Activated effector memory CD4-positive, alpha-beta T cell treated with Interleukin-2 at 50 U/mL for 16 hours (primary cell): ENCODE measurements around the gene BTG3.

Source experiments
- DNase-seq: peaks from one replicate; pipeline ENCODE4 v3.0.0-alpha.2; 2020

Gene BTG3

GRCh38 chr21:17583898-17584297 is 28.8 kb downstream of the BTG3 start:
- DNase-seq = no peak

- DNase-seq = no peak
Measured at GRCh38 chr21:17580319-17580718, 32.4 kb downstream of the BTG3 start.

GRCh38 chr21:17578876-17579275 is 33.8 kb downstream of the BTG3 start:
- DNase-seq = no peak

GRCh38 chr21:17578162-17578561 is 34.5 kb downstream of the BTG3 start:
- no peak for DNase-seq

- no peak for DNase-seq
Measured at GRCh38 chr21:17577701-17578100, 35.0 kb downstream of the BTG3 start.

GRCh38 chr21:17576080-17576835 is 36.4 kb downstream of the BTG3 start:
- DNase-seq = no peak

GRCh38 chr21:17575076-17575475 is 37.6 kb downstream of the BTG3 start:
- DNase-seq = no peak

- DNase-seq = no peak
Measured at GRCh38 chr21:17572431-17572830, 40.3 kb downstream of the BTG3 start.

- no peak for DNase-seq
Measured at GRCh38 chr21:17570786-17571185, 41.9 kb downstream of the BTG3 start.

- DNase-seq = no peak
Measured at GRCh38 chr21:17560377-17561025, 52.2 kb downstream of the BTG3 start.

GRCh38 chr21:17554679-17555465 is 57.8 kb downstream of the BTG3 start:
- no peak for DNase-seq

GRCh38 chr21:17554120-17554519 is 58.6 kb downstream of the BTG3 start:
- no peak for DNase-seq

GRCh38 chr21:17552410-17552809 is 60.3 kb downstream of the BTG3 start:
- no peak for DNase-seq

GRCh38 chr21:17550671-17551308 is 61.9 kb downstream of the BTG3 start:
- DNase-seq = no peak

- no peak for DNase-seq
Measured at GRCh38 chr21:17548262-17548661, 64.4 kb downstream of the BTG3 start.

GRCh38 chr21:17545007-17545406 is 67.7 kb downstream of the BTG3 start:
- no peak for DNase-seq
